Gastroesophageal sphincter (tissue), 4 donors: ENCODE measurements around the gene C1QL4. TPM values are rescaled to one million over a fixed set of nuclear protein-coding genes. Genes with fewer than 3 reads are reported as not detected.

Source experiments
- ATAC-seq: fragments of 150-250 bp; one replicate; pipeline ENCODE4 v1.9.1; 2016; ENCODE audit warnings: mild to moderate bottlenecking, moderate library complexity
- H3K27ac ChIP-seq, 4 donors: fragments of 200-600 bp; sonication (generic) in 3 of 4; 1 replicate in 3 of 4; 2 replicates in 1 of 4; pipeline ENCODE4 v1.5.1; 2016 to 2019
- H3K27me3 ChIP-seq: fragments of 200-600 bp; sonication (generic); one replicate; pipeline ENCODE4 v1.5.1; 2019
- H3K36me3 ChIP-seq, 2 donors: fragments of 200-600 bp; sonication (generic); one replicate each; pipeline ENCODE4 v1.5.1; 2019; ENCODE audit warnings: control low read depth in 1 of 2
- H3K4me1 ChIP-seq, 3 donors: fragments of 200-600 bp; sonication (generic); 1 replicate in 2 of 3; 2 replicates in 1 of 3; pipeline ENCODE4 v1.5.1; 2016 to 2019; ENCODE audit warnings: control low read depth in 2 of 3
- H3K4me3 ChIP-seq, 2 donors: fragments of 200-600 bp; sonication (generic); one replicate each; pipeline ENCODE4 v1.5.1; 2019; ENCODE audit warnings: mild to moderate bottlenecking in 1 of 2, moderate library complexity in 1 of 2
- H3K9me3 ChIP-seq, 3 donors: fragments of 200-600 bp; sonication (generic); one replicate each; pipeline ENCODE4 v1.5.1; 2017 to 2019; ENCODE audit warnings: control low read depth in 2 of 3
- EP300 ChIP-seq: sonication (generic); formaldehyde crosslinking; IDR thresholded peaks from one replicate; pipeline ENCODE4 v1.6.1; 2017; ENCODE audit warnings: antibody characterized with exemption, mild to moderate bottlenecking
- POLR2A ChIP-seq, 2 donors: fragments of 450-650 bp; IDR thresholded peaks; one replicate each; pipeline ENCODE4 v1.6.1; 2017; ENCODE audit warnings: antibody characterized with exemption in 2 of 2, mild to moderate bottlenecking in 2 of 2, moderate library complexity in 1 of 2
- POLR2AphosphoS5 ChIP-seq: sonication (generic); formaldehyde crosslinking; IDR thresholded peaks from one replicate; pipeline ENCODE4 v1.6.1; 2017; ENCODE audit warnings: antibody characterized with exemption
- WGBS, 2 donors: methylation state at CpG; one replicate each; pipeline ENCODE4 v1.1.5; 2018; ENCODE audit warnings: low coverage in 1 of 2; 5-methylcytosine and 5-hydroxymethylcytosine counted together
- total RNA-seq, 4 donors: library from RNA; depleted of rRNA; stranded (reverse); fragments of >200 nt; gene quantifications; one replicate each; pipeline ENCODE4 v1.1.0, GENCODE V29; 2016
- TF ChIP-seq, protein P1 (sequence below), 4 experiments: fragments of 200-600 bp in 2 of 4; fragments of 450-650 bp in 2 of 4; sonication (generic) in 1 of 4; IDR thresholded peaks; one replicate each; pipeline ENCODE4 v1.5.1; 2017 to 2019; ENCODE audit warnings: antibody characterized with exemption in 4 of 4, mild to moderate bottlenecking in 2 of 4, moderate library complexity in 2 of 4

Gene C1QL4
- total RNA-seq, 4 donors from 2014 or later: not detected

DNA sequence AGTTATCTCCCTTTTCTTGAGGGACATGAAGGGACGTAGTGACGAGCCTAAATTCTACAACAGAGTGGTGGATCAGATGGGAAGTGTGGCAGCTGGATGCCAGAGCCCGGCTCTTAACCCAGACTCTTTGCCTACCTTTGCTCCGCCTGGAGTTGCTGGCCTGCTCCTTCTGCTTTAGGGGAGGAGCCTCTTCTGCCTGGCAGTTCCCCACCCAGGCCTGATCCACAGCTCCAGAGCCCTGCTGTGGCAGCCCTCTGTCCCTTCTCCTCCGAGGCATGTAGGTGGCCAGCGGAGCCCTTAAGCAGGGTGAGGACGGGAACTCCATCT lies 44.3 kb downstream of the C1QL4 start:
- WGBS, 2 donors: 79 to 82% methylated on average over 2 to 3 of the region's 7 CpGs
- H3K4me1 ChIP-seq: peaks cover 0 to 39% (median 23%) of the 10 kb centered on the region in 3 donors
- H3K9me3 ChIP-seq: no peaks in the 10 kb centered on the region
- H3K4me3 ChIP-seq: no peak overlapping the region
- H3K27me3 ChIP-seq: peaks cover 54% of the 10 kb centered on the region
- peak; percentile 27 for ATAC-seq
- H3K27ac ChIP-seq: peak overlapping the region in 2 of 4 donors; percentile 14 to 28
- TF ChIP-seq EP300 (no peak), POLR2A (IDR thresholded peaks at IDR 0.05) (no peak), POLR2AphosphoS5 (no peak)
- TF ChIP-seq, protein P1, sequence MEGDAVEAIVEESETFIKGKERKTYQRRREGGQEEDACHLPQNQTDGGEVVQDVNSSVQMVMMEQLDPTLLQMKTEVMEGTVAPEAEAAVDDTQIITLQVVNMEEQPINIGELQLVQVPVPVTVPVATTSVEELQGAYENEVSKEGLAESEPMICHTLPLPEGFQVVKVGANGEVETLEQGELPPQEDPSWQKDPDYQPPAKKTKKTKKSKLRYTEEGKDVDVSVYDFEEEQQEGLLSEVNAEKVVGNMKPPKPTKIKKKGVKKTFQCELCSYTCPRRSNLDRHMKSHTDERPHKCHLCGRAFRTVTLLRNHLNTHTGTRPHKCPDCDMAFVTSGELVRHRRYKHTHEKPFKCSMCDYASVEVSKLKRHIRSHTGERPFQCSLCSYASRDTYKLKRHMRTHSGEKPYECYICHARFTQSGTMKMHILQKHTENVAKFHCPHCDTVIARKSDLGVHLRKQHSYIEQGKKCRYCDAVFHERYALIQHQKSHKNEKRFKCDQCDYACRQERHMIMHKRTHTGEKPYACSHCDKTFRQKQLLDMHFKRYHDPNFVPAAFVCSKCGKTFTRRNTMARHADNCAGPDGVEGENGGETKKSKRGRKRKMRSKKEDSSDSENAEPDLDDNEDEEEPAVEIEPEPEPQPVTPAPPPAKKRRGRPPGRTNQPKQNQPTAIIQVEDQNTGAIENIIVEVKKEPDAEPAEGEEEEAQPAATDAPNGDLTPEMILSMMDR (IDR thresholded peaks at IDR 0.05): no peak
- no peaks in the 10 kb centered on the region for H3K36me3 ChIP-seq

DNA sequence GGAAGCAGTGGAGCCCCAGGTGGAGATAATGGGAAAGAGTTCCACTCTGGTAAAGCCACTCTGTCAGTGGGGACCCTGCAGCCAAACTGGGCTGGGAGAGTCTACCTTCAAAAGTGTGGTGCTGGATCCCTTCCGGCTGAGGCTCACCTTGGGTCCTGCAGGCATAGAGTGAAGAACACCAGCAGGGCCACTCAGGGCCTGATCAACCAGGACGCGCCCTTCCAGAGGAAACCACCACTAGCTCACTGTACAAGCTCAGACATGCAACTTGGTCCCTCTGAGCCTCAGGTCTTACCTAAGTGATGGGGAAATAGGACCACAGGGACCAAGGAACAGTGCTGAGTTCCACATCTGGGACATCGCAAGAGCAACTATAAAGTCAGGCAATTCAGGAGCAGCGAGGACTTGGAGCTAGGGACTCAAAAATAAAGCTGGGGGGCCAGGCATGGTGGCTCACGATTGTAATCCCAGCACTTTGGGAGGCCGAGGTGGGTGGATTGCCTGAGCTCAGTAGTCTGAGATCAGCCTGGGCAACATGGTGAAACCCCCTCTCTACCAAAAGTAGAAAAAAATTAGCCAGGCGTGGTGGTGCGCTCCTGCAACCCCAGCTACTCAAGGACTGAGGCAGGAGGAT lies 47.9 kb downstream of the C1QL4 start:
- no peak overlapping the region for H3K27ac ChIP-seq
- peaks cover 0 to 13% (median 9%) of the 10 kb centered on the region in 3 donors for H3K4me1 ChIP-seq
- H3K9me3 ChIP-seq: peaks cover 0 to 3% (median 0%) of the 10 kb centered on the region in 3 donors
- H3K4me3 ChIP-seq: no peak overlapping the region
- no peak for TF ChIP-seq EP300
- TF ChIP-seq POLR2AphosphoS5: no peak
- TF ChIP-seq POLR2A (IDR thresholded peaks at IDR 0.05): no peak
- TF ChIP-seq, protein P1 (IDR thresholded peaks at IDR 0.05): no peak
- 57% methylated on average over 4 of the region's 9 CpGs; no CpG with 5 or more reads in 1 of the 2 donors for WGBS, 2 donors
- no peak for ATAC-seq
- no peaks in the 10 kb centered on the region for H3K36me3 ChIP-seq
- H3K27me3 ChIP-seq: peaks cover 47% of the 10 kb centered on the region

DNA sequence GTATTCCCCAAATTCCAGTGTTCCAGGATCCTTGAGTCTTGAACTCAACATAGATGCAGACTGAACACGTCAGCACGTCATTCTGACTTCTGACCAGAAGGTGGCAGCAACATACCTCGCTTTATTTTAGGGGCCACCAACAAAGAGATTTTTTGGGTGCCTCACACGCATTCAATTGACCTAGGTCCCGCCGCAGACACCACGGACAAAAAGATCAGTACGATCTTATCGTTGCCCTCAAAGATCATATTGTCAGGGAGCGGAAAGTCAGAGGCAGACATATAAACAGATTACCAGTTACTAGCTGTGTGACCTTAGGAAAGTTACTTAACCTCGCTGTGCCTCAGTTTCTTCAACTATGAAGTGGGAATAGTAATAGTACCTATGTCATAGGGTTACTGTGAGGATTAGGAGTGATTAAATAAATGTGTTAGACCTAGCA lies 48.6 kb downstream of the C1QL4 start:
- ATAC-seq: peak; percentile 47
- peaks cover 0 to 3% (median 0%) of the 10 kb centered on the region in 3 donors for H3K9me3 ChIP-seq
- H3K4me3 ChIP-seq: no peak overlapping the region
- H3K36me3 ChIP-seq: no peaks in the 10 kb centered on the region
- no peak overlapping the region for H3K27ac ChIP-seq
- H3K27me3 ChIP-seq: peaks cover 53% of the 10 kb centered on the region
- 13 to 17% methylated on average over 6 to 7 of the region's 11 CpGs for WGBS, 2 donors
- TF ChIP-seq, protein P1 (IDR thresholded peaks at IDR 0.05): peak in 3 of 4 experiments; percentile 78 to 83 (median 82)
- TF ChIP-seq POLR2AphosphoS5: no peak
- H3K4me1 ChIP-seq: peaks cover 0 to 9% (median 7%) of the 10 kb centered on the region in 3 donors

DNA sequence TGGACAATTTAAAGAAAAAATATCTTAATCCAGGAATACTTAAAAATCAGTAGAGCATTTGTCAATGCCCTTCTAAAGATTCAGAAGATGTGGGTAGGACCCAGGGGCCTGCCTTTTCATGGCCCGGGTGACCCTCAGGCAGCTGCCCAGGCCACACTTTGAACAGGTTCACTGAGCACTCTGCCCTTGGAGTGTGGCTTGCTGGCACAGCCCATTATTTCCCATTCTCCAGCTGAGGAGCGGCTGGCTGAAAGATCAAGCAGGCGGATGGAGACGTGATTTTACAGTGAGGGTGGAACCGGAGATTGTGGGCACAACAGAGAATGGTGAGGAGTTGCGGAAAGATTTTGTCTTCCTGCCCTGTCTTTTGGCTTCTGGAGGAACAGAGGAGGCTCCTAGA lies 49.1 kb downstream of the C1QL4 start:
- H3K27me3 ChIP-seq: peaks cover 54% of the 10 kb centered on the region
- no peak overlapping the region for H3K4me3 ChIP-seq
- H3K36me3 ChIP-seq: no peaks in the 10 kb centered on the region
- no peak overlapping the region for H3K27ac ChIP-seq
- 42 to 52% methylated on average over 2 to 6 of the region's 6 CpGs for WGBS, 2 donors
- TF ChIP-seq POLR2A (IDR thresholded peaks at IDR 0.05) (no peak), POLR2AphosphoS5 (no peak), EP300 (no peak)
- TF ChIP-seq, protein P1 (IDR thresholded peaks at IDR 0.05): no peak
- ATAC-seq: no peak
- peaks cover 0 to 3% (median 2%) of the 10 kb centered on the region in 3 donors for H3K4me1 ChIP-seq
- peaks cover 0 to 3% (median 0%) of the 10 kb centered on the region in 3 donors for H3K9me3 ChIP-seq

DNA sequence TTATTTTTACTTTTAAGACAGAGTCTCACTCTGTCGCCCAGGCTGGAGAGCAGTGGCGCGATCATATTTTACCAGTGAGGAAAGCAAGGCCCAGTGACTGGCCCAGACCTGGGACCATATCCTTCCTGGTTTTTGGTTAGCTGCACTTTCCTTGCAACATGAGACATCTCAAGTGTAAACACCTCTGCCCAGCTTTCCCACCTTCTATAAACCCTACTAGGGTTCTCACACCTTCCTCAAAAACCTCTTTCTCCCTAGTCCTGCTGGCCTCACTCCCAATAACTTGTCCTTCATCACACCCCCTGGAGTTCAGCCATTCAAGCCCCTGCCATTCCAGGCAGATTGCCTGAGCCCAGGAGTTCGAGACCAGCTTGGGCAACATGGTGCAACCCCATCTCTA lies 52.3 kb downstream of the C1QL4 start:
- WGBS, 2 donors: 83 to 96% methylated on average over 3 of the region's 4 CpGs
- ATAC-seq: no peak
- peaks cover 54% of the 10 kb centered on the region for H3K27me3 ChIP-seq
- peaks cover 0 to 3% (median 0%) of the 10 kb centered on the region in 3 donors for H3K9me3 ChIP-seq
- no peaks in the 10 kb centered on the region for H3K4me1 ChIP-seq
- TF ChIP-seq POLR2AphosphoS5: no peak
- TF ChIP-seq, protein P1 (IDR thresholded peaks at IDR 0.05): no peak
- TF ChIP-seq POLR2A (IDR thresholded peaks at IDR 0.05): no peak
- no peak for TF ChIP-seq EP300
- no peak overlapping the region for H3K27ac ChIP-seq
- no peaks in the 10 kb centered on the region for H3K36me3 ChIP-seq
- H3K4me3 ChIP-seq: no peak overlapping the region
